Endometrial microvascular endothelial cells (primary cell): ENCODE results near the gene BOLA1. TPM values are rescaled to one million over a fixed set of nuclear protein-coding genes. Genes with fewer than 3 reads are reported as not detected.
"Not testable (repeated sequence)": the region's sequence is repeated elsewhere in the genome, so short reads cannot be mapped to it uniquely, and the experiment has no call there.

Experiments
- in situ Hi-C: cut with HindIII; loops from 2 replicates; pipeline ENCODE4 v1.10.0; 2017; ENCODE audit warnings: low sequenced_read_pairs, low pct_unique_long_range_greater_than_20kb; ENCODE audit errors: inconsistent ontology term
- total RNA-seq: library from RNA; depleted of rRNA; stranded (reverse); fragments of >200 nt; gene quantifications from one replicate; pipeline ENCODE4 v1.2.3, GENCODE V29; 2015; ENCODE audit errors: inconsistent ontology term

BOLA1 gene
- total RNA-seq, 1 donor from 2014 or later, result 11.0 TPM

DNA sequence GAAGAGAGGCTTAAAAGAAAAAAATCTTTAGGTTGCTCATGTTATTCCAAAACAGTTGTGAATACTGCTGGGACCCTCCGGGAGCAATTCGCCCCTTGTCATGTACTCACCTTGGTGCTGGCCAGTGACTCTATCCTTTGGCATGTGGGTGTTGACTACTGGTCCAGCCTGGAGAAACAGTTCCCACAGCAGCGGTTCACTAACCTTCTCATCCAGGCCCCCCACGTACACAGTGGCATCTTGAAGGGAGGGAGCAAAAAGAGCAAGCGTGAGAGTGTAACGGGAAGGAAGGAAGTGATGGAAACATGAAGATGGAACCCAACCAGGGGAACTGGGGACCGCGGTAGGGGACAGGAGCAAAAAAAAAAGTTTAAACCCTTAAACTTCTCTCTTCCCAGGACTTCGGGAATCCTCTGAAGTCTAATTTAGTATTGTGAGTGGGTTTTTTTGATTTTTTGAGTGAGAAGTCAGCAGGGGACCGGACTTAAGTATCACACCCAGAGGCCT, 27.7 kb downstream of the BOLA1 start:
- in situ Hi-C loops, result no loop called here

DNA sequence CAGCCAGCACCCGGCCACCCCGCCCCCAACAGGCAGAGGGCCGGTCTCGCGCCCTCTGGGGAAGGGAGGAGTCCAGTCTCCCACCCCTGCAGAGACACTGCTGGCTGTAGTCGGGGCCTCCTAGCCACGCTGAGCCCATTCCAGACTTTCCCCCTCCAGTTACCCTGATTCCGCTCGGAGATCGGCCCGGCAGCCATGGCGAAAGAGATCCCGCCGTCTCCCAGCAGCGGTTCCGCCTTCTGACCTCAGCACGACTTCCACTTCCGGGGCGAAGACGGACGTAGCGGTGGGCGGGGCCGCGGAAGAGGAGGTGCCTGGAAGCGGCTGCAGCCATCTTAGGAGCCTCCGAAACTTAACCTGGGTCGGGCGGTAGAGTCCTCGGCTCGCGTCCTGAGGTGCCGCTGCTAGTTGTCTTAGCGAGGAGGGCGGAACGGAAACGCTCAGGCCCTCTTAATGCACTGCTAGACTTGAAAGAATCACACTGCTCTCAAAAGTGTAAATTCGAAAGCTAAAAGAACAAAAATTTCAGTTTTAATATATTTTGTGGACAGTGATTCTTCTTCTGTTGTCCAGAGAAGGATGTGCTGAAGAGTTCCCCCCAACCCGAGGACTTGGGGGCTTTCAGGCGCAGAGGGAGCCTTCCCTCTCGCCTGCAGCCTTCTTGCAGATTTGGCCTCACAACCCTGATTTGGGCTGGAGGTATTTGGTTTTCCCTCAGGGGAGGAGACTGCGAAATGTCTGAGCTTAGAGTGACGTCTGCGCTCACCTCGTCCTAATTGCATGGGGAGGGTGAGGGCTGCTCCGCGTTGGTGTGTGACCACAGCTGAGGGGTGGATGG, 28.4 kb downstream of the BOLA1 start, which contains the start of gene SF3B4:
Gene SF3B4, minus strand, starts transcription at position 241 of the 838 bp plus-strand sequence. Its CDS starts 44 bp downstream, at position 197.
- in situ Hi-C loops, result no loop called here

DNA sequence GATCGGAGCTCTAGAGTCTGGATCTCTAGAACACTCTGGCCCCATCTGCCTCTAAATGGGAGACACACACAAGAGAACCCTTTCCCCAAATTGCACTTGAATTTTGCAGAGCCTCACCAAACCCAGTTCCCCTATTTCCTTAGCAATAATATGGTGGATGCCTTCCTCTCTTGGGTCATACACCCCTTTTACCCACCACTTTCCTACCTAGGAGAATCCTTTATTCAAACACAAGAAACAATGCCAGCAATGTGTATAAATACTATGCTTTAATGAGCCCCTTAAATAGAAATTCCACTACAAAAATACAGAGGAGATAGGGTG, 29.0 kb downstream of the BOLA1 start:
- in situ Hi-C loops, result no loop called here

DNA sequence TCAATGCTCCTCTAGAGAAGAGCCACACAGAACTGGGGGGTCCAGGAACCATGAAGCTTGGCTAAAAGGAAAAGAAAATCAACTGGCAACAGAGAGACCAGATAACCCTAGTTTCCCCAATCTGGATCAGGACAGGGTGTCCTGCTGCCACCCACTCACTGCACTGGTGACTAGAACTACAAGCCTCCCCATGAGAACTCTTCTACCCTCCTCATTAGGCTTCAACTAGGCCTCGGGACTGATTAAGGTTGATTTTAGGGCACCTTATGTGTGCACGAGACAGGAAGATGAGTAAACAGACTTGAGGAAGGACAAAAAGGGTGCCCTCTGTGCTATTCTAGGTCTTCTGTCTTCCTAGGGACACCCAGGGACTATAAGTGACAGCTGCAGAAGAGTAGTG, 30.5 kb downstream of the BOLA1 start:
- in situ Hi-C loops, result no loop called here

DNA sequence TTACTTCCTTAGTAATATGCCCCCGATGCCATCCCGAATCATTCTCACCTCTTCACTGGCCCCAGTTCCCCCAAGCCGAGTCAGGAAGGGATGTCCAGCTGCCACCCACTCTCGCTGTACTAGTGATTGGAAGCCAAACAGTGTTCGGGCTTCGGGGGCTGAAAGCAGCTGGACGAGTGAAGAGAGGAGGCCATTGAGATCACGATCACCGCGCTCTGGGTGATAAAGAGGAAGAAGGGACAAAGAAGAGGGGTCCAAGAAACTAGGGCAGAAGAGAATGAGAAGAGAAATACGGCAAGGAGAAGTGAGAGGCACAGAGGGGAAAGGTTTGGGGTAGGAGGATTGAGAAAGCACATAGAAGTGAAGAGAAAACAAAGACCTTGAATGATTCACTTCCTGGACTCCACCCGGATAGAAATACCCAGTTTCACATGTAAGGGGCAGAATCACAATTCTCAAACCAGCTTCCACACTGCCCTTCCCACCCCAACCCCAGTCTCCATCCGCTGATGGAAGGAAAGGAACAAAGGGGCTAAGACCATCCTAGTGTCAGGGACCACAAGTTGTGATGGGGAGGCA, 31.9 kb downstream of the BOLA1 start:
- in situ Hi-C loops, result no loop called here

DNA sequence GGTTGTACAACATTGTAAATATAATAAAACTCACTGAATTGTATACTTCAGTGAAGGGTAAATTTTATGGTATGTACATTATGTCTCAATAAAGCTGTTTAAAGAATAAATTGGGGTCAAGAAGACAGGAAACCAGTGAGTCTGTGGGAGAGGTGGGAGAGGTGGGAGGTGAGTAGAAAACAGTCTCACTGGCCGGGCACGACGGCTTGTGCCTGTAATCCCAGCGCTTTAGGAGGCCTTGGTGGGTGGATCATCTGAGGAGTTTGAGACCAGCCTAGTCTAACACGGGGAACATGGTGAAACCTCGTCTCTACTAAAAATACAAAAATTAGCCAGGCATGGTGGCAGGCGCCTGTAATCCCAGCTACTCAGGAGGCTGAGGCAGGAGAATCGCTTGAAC, 33.1 kb downstream of the BOLA1 start:
- in situ Hi-C loops, result no loop called here

DNA sequence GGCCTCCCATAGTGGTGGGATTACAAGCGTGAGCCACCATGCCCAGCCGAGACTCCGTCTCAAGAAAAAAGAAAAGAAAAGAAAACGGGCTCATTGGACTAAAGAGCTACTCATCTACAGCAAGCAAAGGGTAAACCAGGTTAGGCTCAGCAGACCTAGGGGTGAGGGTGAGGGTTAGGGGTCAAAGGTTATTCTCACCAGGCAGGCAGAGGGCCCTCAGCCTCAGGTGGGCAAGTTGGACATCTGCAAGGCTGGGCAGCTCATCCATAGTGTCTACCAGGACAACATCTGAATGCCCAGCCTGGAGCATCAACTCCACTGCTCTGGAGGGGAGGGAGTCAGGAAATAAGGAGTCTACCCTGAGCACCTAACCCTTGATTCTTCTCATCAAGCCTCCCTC, 33.8 kb downstream of the BOLA1 start:
- in situ Hi-C loops, result no loop called here

DNA sequence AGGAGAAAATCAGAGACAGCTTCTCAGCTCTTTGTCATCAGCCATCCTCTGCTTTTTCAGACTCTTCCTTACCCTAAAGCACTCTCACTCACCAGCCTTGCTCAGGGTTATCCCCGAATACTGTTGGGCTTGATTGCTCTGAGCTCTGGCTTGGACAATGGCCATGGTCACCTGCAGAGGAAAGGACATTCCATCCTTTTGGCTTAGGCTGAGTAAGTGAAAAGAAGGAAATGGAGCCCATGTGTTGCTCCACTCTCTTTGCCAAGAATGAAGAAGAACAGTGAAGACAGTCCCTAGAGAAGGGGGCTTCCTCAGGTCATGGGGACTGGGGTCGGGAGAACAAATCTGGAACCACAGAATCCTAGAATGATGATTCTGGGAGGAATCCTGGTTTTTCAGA, 35.0 kb downstream of the BOLA1 start:
- in situ Hi-C loops, result no loop called here

DNA sequence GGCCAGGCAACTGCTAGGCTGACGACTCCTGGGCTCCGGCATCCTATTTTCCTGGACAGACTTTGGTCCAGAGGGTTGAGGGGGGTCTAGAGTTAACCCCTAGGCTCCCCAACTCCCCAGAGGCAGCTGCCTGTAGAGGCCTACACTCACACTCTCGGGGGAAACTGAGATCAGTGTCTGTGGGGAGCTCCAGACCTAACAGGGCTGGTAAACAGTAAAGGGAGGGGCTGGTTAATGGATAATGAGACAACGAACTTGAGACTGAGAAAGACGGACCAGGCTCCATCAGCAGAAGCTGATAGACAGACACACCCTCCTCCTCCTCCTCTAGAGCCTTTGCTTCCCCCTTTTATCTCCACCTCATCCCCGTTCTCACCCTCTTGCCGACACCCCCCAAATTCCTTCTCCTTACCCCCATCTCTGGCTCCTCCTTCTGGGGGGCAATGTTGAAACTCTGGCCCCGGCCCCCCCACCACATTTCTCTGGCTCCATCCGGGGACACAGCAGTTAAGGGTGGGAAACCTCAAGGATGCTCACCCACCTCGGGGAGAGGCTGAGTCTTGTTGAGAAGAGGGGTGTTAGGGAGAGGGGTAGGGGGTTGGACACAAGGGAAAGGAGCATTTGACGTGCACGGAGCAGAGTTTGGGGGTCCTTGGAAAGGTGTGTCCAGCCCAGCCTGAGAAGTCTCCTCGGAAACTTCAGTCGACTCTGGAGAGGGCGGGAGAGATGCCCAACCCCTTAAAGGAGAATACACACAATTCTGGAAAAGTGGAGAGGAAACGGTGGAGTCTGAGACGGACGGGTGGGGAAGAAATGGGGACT, 37.0 kb downstream of the BOLA1 start, which contains the start of gene MTMR11:
Gene MTMR11, minus strand, starts transcription at position 710 of the 822 bp plus-strand sequence. Its CDS starts 232 bp downstream, at position 478.
- in situ Hi-C loops, result no loop called here

DNA sequence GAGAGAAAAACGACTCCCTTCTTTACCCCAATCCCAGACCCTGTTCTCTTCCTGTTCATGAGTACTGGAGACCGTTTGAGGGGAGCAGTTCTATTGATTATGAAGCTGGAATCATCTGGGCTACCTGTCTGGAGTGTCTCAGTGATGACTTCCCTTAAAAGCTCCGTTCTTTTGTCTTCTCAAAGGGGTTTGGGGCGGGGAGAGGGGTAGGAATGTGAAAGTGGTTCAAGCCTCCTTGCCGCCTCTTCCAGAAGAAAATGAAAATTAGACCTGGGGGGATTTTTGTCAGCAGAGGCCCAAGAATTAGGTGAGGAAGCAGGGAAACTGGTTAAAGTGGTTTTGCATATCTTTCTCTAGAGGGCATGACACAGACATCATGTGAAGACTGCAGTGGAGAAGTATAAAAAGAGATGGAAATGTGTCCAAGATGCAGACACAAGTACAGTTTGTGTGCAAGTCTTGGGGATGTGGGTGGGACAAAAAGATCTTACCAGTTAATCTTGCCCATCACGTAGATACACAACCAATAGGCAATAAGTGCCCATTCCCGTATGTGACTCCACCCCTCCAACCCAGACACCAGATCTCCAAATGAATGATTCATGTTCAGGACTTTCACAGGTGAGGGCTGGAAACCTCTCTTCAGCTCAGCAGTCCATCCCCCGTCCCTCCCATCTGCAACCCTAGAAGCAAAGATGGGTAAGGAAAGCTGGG, 37.8 kb downstream of the BOLA1 start:
- in situ Hi-C loops, result no loop called here

DNA sequence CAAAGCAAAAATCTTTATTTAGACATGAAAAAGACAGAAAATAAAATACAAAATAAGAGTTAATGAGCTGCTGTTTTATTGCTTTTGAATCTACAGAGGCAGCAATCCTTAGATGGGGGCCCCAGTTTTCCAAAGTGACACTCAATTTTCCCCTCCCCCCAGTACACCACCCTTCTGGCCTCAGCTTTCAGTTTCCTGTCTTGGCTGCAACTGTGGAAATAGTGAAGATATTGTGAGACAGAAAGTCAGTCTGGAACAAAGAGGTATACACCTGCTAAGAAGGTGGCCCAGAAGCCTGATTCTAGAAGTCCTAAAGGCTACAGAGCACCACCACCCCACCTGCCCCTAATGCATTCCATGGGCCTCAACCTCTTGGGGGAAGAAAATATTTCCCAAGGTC, 38.4 kb downstream of the BOLA1 start:
- in situ Hi-C loops, result no loop called here

DNA sequence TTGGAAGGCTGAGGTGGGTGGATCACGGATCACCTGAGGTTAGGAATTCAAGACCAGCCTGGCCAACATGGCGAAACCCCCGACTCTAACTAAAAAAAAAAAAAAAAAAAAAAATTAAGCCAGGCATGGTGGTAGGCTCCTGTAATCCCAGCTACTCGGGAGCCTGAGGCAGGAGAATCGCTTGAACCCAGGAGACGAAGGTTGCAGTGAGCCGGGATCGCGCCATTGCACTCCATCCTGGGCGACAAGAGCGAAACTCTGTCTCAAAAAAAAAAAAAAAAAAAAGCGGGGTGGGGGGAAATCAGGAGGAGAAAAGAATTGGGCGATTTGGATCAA, 39.3 kb downstream of the BOLA1 start:
- in situ Hi-C loops, result not testable (repeated sequence)

DNA sequence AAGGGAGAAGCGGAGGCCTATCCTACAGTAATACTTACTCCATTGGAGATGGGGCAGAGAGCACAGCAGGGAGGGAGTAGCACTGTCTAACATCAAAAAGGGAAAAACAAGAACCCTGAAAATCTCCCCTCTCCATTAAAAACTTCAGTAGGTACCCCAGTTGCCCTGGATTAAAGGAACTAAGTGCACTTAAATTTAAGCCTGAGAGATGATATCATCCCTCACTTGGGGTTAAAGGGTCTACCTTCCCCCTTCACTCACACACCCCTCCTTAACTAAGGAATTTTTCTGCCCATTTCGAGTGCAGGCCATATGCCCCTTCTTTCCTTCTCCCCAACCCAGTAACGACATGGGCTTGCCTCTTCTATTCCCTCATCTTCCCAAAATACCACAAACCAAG, 41.1 kb downstream of the BOLA1 start:
- in situ Hi-C loops, result no loop called here

DNA sequence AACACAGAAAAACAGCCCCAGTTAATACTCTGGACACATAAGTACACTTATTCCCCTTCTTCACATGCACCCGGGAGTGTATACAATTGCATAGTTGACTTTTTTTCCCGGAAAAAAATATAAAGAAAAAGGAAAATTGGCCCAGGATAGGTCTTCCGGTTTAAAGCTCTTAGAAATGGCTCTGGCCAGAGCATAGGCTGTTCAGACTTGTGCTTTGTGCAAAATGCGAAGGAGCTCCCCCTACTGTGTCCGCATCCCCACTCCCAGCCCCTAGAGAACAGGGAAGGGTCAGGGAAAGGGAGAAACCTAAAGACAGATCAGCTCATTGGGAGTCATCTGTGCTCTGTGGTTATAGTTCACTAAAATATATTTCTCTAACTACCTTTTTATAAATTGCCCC, 42.8 kb downstream of the BOLA1 start:
- in situ Hi-C loops, result no loop called here

DNA sequence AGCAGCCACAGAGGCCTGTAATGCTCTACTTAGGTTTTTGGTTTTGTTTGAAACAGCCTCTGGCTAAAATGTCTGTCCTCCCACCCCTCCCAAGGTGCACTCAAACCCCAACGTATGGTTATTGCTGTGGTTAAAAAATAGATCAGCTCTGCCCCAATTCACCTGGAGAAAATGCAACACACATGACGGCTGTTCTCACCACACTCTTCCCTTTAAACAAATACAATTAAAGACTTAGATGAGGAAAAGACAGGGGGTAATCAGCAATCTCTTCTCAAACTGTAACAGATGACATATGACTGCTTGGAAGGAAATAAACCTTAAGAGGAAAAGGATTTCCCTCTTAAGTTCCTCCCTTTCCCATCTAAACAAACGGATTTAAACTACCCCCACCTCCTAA, 43.5 kb downstream of the BOLA1 start:
- in situ Hi-C loops, result no loop called here

DNA sequence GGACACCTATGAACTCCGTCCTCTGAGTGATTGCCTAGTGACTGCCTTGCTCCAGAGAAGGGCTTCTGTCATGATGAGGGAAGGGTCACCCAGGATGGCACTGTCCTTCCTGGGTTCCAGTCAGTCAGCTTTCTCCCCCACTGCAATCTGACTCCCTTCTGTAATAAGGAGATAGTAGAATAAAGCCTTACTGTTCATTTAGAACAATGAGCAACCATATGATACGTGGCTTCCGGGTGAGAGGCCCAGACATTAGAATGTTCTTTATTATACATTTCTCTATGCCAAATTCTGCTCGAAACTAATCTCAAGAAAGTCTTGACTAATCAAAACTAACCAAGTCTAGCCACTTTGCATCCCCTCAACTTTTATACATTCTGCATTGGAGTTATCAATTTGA, 45.8 kb downstream of the BOLA1 start:
- in situ Hi-C loops, result no loop called here

DNA sequence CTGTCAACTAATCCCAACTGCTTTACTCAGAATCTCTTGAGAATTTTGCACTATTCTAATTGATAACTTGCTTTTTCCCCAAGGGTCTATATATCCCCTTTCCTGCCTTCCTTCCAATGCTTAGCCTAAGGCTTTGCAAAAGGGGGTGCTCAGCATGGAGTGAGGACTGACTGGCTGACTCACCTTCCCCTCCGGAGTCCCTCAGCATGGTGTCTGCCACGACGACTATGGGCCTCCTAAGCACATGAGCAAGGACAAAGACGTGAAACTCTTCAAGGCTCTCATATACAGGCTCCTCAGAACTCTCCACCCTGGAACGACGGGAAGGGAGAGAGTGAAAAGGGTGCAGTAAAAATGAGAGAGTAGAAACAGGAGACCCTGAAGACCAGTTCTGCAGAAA, 50.5 kb downstream of the BOLA1 start:
- in situ Hi-C loops, result no loop called here
